Right renal pelvis (tissue), 4 donors: ENCODE results near the gene FAM13A. TPM values are rescaled to one million over a fixed set of nuclear protein-coding genes. Genes with fewer than 3 reads are reported as not detected.

Experiments used
- DNase-seq, 4 donors: peaks; one replicate each; pipeline ENCODE4 v3.0.0-alpha.2; 2013; ENCODE audit warnings: low read depth in 4 of 4, low spot score in 3 of 4, missing footprints in 1 of 4
- polyA plus RNA-seq, 4 donors: library from polyadenylated mRNA; unstranded; fragments of 120-200 nt; gene quantifications; one replicate each; pipeline ENCODE4 v1.2.1, GENCODE V29; 2013; ENCODE audit not compliant: insufficient read length in 4 of 4

FAM13A gene
- polyA plus RNA-seq, 4 donors = 30.8 to 34.0 (median 33.6) TPM

DNA sequence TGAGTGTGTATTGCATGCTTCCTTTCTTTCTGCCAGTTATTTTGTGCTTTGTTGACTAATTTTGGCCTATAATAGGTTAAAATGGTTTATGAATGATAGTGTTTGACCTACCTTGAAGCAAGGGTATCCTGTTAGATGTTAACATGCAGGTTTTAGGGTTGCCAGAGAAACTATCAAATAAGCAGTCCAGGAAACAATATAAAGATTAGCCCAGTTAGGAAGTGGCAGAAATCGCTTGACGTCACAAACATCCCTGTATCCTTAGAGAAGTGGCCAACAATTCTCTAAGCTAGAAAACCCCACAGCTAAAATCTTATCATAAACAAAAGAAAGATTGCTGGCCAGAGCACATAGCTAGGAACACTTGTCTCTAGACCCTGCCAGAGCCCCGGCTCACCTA, 363.2 kb downstream of the FAM13A start:
- no peak for DNase-seq

DNA sequence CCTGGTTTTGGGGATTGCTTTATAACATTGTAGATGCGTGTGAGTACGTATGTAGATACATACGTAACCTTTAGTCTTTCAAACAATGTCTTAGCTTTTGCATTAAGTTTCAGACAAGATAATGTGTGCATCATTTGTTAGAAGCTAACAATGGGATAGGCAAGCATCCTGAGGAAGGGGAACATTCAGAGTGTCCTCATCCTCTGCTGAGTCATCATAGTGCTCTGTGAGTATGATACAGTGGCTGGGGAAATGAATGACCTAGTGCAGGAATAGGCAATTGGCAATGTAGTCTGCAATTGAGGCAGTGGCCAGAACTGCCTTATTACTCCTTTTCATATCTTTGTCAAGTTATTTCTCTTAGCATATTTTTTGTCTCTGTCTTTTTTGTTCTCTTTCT, 366.6 kb downstream of the FAM13A start:
- DNase-seq = no peak

DNA sequence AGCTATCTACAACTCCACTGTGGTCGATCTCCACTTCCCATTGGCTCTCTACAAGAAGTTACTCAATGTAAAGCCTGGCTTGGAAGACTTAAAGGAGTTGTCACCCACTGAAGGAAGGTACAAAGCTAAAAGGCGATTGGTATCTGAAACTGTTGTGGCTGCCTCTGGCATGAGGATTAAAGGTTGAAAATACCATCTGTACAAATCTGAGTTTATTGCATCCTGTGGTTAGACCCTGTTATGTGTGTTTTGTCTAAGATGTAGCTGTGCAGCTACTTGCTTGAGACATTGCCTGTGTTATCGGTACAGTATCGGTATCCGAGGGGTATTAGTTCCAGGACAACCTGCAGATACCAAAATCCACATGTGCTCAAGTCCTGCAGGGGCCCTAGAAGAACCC, 375.8 kb downstream of the FAM13A start:
- DNase-seq = no peak

Other genes starting within 250 kb of the FAM13A start
- gene TIGD2, start 54.3 kb upstream of the FAM13A start, polyA plus RNA-seq = 10 to 100 TPM; 11.2 to 13.1 (median 11.8) TPM